Neural cell (in vitro differentiated cells): ENCODE results near the gene FAN1.

Experiments
- CTCF ChIP-seq: fragments of 450-650 bp; IDR thresholded peaks from 2 replicates; pipeline ENCODE4 v1.5.1; 2014; ENCODE audit warnings: antibody characterized with exemption, mild to moderate bottlenecking, moderate library complexity; ENCODE audit not compliant: poor library complexity, severe bottlenecking
- EP300 ChIP-seq: fragments of 450-650 bp; conservative IDR thresholded peaks from 2 replicates; pipeline ENCODE4 v1.6.1; 2014; ENCODE audit warnings: antibody characterized with exemption, mild to moderate bottlenecking, moderate library complexity; ENCODE audit not compliant: poor library complexity, severe bottlenecking
- MXI1 ChIP-seq: fragments of 450-650 bp; conservative IDR thresholded peaks from 2 replicates; pipeline ENCODE4 v1.6.1; 2014; ENCODE audit warnings: antibody characterized with exemption, mild to moderate bottlenecking; ENCODE audit not compliant: poor library complexity, severe bottlenecking
- POLR2AphosphoS5 ChIP-seq: IDR thresholded peaks from 2 replicates; pipeline ENCODE4 v1.6.1; 2012
- TAF1 ChIP-seq: IDR thresholded peaks from 2 replicates; pipeline ENCODE4 v1.6.1; 2012; ENCODE audit warnings: low read depth

- TF ChIP-seq POLR2AphosphoS5 (no peak), CTCF (no peak), EP300 (no peak), MXI1 (peak; percentile 19), TAF1 (no peak)
Measured at GRCh38 chr15:30991255-30992235, 87.8 kb downstream of the FAN1 start, which contains the start of gene MTMR10.
